Measurements from ENCODE around the gene ASIC4.

The ASIC4 gene

GRCh38 chr2:219554350-219554749 is 40.1 kb downstream of the ASIC4 start:
- no peak for DNase-seq

- no peak for DNase-seq
These were observed 41.7 kb downstream of the ASIC4 start for GRCh38 chr2:219555956-219556355.

GRCh38 chr2:219556413-219556812 is 42.1 kb downstream of the ASIC4 start:
- no peak for DNase-seq

- DNase-seq: no peak
These were observed 43.0 kb downstream of the ASIC4 start for GRCh38 chr2:219557320-219557719.

- DNase-seq: no peak
These were observed 43.8 kb downstream of the ASIC4 start for GRCh38 chr2:219557791-219558785.

GRCh38 chr2:219559156-219559915 is 45.1 kb downstream of the ASIC4 start:
- DNase-seq: no peak

GRCh38 chr2:219560037-219560892 is 46.0 kb downstream of the ASIC4 start:
- peak; percentile 37 for DNase-seq

- DNase-seq: no peak
These were observed 46.6 kb downstream of the ASIC4 start for GRCh38 chr2:219560893-219561178.

- no peak for DNase-seq
These were observed 47.1 kb downstream of the ASIC4 start for GRCh38 chr2:219561179-219562048.

GRCh38 chr2:219562049-219563020 is 48.1 kb downstream of the ASIC4 start:
- DNase-seq: no peak

- no peak for DNase-seq
These were observed 49.1 kb downstream of the ASIC4 start for GRCh38 chr2:219563271-219563928.

GRCh38 chr2:219565130-219566080 is 51.1 kb downstream of the ASIC4 start:
- no peak for DNase-seq

GRCh38 chr2:219566640-219567039 is 52.4 kb downstream of the ASIC4 start:
- DNase-seq: no peak

- no peak for DNase-seq
These were observed 52.8 kb downstream of the ASIC4 start for GRCh38 chr2:219567131-219567530.

- DNase-seq: no peak
These were observed 53.6 kb downstream of the ASIC4 start for GRCh38 chr2:219567791-219568361.

- no peak for DNase-seq
These were observed 54.8 kb downstream of the ASIC4 start for GRCh38 chr2:219569041-219569440.

GRCh38 chr2:219569635-219570034 is 55.4 kb downstream of the ASIC4 start:
- no peak for DNase-seq

GRCh38 chr2:219570194-219570923 is 56.1 kb downstream of the ASIC4 start:
- DNase-seq: no peak
